ENCODE measurements around the gene IZUMO2.
A peak's percentile ranks its signal among the peaks of the same experiment; 100 is the strongest.

Gene IZUMO2

DNA sequence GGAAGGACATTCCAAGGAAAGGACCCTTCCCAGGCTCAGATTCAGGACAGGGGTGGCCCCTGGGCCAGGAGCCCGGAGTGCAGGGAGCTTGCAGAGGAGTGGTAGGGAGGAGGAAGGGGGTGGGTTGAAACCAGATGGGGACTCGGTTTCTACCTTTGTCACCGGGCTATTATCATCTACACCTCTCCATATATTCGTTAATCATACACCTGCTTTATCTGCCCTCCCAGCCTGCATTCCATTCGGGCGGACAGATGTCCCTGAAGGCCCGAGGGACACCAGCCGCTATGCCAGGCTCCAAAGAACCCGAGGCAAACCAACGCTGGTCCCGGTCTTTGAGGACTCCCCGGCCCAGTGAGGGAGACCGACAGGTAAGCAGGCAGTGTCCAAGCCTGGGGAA lies 24.9 kb upstream of the IZUMO2 start:
- H3K27ac ChIP-seq = no peak overlapping the region
- H3K4me3 ChIP-seq = no peak overlapping the region
- no peaks in the 10 kb centered on the region for H3K27me3 ChIP-seq
- no peaks in the 10 kb centered on the region for H3K9me3 ChIP-seq
- H3K9ac ChIP-seq = no peak overlapping the region
- no peaks in the 10 kb centered on the region for H3K36me3 ChIP-seq
- no peaks in the 10 kb centered on the region for H4K20me1 ChIP-seq
- no peak for TF ChIP-seq Cebpa-rat (IDR thresholded peaks at IDR 0.05)
- H3K4me2 ChIP-seq = no peak overlapping the region
- H3K4me1 ChIP-seq = peaks cover 25% of the 10 kb centered on the region

DNA sequence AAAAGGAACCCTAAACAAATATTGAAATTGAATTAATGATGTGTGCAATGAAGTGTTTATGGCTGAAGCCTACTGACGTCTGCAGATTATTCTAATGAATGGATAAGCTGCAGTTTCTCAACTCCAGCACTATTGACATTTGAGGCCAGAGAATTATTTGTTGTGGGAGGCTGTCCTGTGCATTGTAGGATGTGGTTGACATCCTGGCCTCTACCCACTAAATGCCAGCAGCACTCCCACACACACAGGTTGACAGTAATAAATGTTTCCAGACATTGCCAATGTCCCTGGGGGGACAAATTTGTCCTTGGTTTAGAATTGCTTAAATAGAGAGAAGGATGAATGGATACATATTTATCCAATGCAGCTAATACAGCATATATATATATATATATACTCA lies 21.1 kb upstream of the IZUMO2 start:
- no peak overlapping the region for H3K4me2 ChIP-seq
- H3K27ac ChIP-seq = no peak overlapping the region
- no peak overlapping the region for H3K9ac ChIP-seq
- TF ChIP-seq Cebpa-rat (IDR thresholded peaks at IDR 0.05) = no peak
- H3K4me3 ChIP-seq = no peak overlapping the region
- no peaks in the 10 kb centered on the region for H3K36me3 ChIP-seq
- H3K9me3 ChIP-seq = 0 out of 2 replicates have a peak, but pooled peaks cover 3% of the 10 kb centered on the region
- H3K27me3 ChIP-seq = no peaks in the 10 kb centered on the region
- H3K4me1 ChIP-seq = peaks cover 6% of the 10 kb centered on the region
- no peaks in the 10 kb centered on the region for H4K20me1 ChIP-seq

DNA sequence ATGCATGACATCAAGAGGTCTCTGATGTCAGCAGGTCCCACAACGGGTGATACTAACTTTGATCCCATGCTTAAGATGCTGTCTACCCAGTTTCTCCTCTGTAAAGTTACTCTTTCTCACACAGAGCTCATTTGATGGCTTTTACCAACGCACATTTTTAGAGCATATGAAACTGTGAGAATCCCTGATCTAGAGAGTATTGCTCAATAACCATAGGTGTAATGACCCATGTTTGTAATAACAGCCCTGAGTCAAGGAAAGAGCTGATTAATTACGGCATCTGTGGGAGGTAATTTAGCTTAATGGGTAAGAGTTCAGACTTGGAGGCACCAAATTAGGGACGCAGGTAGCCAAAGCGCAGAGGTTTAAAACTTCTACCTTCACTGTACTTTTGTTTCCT lies 18.0 kb upstream of the IZUMO2 start:
- Histone ChIP-seq H3K36me3 (no peaks in the 10 kb centered on the region), H3K4me1 (peaks cover 16% of the 10 kb centered on the region), H4K20me1 (no peaks in the 10 kb centered on the region), H3K27me3 (no peaks in the 10 kb centered on the region), H3K4me2 (no peak overlapping the region), H3K27ac (no peak overlapping the region), H3K4me3 (no peak overlapping the region), H3K9me3 (0 out of 2 replicates have a peak, but pooled peaks cover 3% of the 10 kb centered on the region), H3K9ac (no peak overlapping the region)
- no peak for TF ChIP-seq Cebpa-rat (IDR thresholded peaks at IDR 0.05)

DNA sequence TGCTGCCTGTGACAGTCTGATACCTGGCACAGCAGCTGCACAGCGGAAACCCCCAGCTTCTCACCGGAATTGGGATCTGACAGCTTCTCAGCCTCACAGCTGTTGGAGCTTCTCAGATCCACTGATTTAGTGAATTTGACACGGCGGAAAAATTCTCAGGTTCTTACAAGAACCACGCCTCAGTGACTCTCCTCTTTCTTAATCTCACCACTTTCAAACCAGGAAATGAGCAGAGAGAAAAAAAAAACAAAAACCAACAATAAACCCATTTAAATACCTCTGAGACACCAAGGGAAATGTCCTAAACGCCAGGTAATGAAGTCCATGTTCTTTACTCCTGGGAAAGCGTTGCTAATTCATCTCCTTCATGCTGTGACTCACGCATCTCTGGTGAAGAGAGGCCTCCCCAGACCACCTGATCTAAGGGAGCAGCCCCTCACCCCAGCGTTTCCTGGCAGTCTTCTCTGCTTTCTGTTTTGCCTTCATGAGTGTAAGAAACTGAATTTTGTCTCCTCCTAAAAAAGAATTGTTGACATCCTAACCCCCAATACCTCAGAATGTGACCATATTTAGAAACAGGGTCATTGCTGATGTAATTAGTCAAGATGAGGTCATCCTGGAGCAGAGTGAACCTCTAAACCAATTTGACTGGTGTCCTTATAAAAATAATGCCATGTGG lies 15.9 kb upstream of the IZUMO2 start:
- H3K9ac ChIP-seq = peak overlapping the region; percentile 53; the same call in 1 of the 2 replicates
- peaks cover 16% of the 10 kb centered on the region for H3K4me1 ChIP-seq
- H3K36me3 ChIP-seq = no peaks in the 10 kb centered on the region
- H3K4me3 ChIP-seq = no peak overlapping the region
- 0 out of 2 replicates have a peak, but pooled peaks cover 3% of the 10 kb centered on the region for H3K9me3 ChIP-seq
- H4K20me1 ChIP-seq = no peaks in the 10 kb centered on the region
- peak overlapping the region; percentile 69 for H3K4me2 ChIP-seq
- peak overlapping the region; percentile 44 for H3K27ac ChIP-seq
- TF ChIP-seq Cebpa-rat (IDR thresholded peaks at IDR 0.05) = no peak
- no peaks in the 10 kb centered on the region for H3K27me3 ChIP-seq

DNA sequence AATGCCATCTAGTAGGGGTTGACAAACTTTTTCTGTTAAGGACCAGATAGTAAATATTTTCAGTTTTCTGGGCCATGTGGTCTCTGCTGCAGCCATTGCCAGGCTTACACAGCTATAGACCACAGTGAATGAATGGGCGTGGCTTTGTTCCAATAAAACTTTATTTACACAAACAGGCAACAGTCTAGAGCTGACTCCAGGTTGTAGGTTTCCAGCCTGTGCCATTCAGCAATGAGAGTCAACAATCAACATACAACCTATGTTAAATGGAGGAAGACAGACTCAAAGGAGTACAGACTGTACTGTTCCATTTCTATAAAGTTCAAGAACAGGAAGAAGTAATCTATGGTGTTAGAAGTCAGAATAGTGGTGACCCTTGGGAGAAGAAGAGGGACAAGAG lies 15.2 kb upstream of the IZUMO2 start:
- Histone ChIP-seq H3K4me2 (peak overlapping the region; percentile 69), H3K36me3 (no peaks in the 10 kb centered on the region), H4K20me1 (no peaks in the 10 kb centered on the region), H3K27ac (peak overlapping the region; percentile 44; the same call in 1 of the 2 replicates), H3K27me3 (no peaks in the 10 kb centered on the region), H3K4me3 (no peak overlapping the region), H3K9me3 (0 out of 2 replicates have a peak, but pooled peaks cover 3% of the 10 kb centered on the region), H3K4me1 (peaks cover 16% of the 10 kb centered on the region), H3K9ac (0 out of 2 replicates have a peak overlapping the region, but pooled peaks have one; percentile 53)
- TF ChIP-seq Cebpa-rat (IDR thresholded peaks at IDR 0.05) = no peak

DNA sequence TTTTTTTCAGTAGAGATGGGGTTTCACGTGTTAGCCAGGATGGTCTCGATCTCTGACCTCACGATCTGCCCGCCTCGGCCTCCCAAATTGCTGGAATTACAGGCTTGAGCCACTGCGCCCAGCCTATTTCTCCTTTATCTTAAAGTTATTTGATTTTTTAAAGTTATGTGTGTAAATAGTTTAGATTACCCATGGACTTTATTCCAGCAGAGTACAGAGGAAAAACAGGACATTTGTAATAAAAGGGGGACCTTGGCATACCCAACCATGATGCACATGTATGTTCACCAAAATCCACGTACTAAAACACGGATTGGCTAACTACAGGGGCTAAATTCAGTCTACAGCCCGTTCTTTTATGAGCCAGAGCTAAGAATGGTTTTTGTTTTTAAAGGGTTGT lies 13.7 kb upstream of the IZUMO2 start:
- Histone ChIP-seq H3K36me3 (no peaks in the 10 kb centered on the region), H3K27ac (no peak overlapping the region), H4K20me1 (no peaks in the 10 kb centered on the region), H3K27me3 (no peaks in the 10 kb centered on the region), H3K9me3 (0 out of 2 replicates have a peak, but pooled peaks cover 3% of the 10 kb centered on the region), H3K4me2 (no peak overlapping the region), H3K4me1 (peaks cover 16% of the 10 kb centered on the region), H3K4me3 (no peak overlapping the region), H3K9ac (no peak overlapping the region)
- no peak for TF ChIP-seq Cebpa-rat (IDR thresholded peaks at IDR 0.05)

DNA sequence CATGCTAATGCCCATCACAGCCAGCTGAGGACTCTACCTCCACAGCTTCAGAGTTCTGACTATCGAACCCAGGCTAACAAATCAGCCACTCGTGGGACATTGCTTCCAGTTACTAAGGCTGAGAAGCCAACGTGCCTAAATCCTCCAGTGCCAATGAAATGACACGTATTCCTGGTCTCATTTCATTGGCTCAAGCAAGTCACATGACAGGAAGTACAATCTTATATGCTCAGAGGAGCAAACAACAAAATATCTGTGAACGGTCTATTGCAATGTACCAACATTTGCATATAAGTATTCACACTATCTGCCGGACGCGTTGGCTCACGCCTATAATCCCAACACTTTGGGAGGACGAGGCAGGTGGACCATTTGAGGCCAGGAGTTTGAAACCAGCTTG lies 12.8 kb upstream of the IZUMO2 start:
- no peak overlapping the region for H3K27ac ChIP-seq
- no peak overlapping the region for H3K4me2 ChIP-seq
- no peak overlapping the region for H3K9ac ChIP-seq
- no peaks in the 10 kb centered on the region for H4K20me1 ChIP-seq
- H3K36me3 ChIP-seq = no peaks in the 10 kb centered on the region
- H3K9me3 ChIP-seq = 0 out of 2 replicates have a peak, but pooled peaks cover 3% of the 10 kb centered on the region
- TF ChIP-seq Cebpa-rat (IDR thresholded peaks at IDR 0.05) = no peak
- H3K27me3 ChIP-seq = no peaks in the 10 kb centered on the region
- H3K4me3 ChIP-seq = no peak overlapping the region
- peaks cover 16% of the 10 kb centered on the region for H3K4me1 ChIP-seq

DNA sequence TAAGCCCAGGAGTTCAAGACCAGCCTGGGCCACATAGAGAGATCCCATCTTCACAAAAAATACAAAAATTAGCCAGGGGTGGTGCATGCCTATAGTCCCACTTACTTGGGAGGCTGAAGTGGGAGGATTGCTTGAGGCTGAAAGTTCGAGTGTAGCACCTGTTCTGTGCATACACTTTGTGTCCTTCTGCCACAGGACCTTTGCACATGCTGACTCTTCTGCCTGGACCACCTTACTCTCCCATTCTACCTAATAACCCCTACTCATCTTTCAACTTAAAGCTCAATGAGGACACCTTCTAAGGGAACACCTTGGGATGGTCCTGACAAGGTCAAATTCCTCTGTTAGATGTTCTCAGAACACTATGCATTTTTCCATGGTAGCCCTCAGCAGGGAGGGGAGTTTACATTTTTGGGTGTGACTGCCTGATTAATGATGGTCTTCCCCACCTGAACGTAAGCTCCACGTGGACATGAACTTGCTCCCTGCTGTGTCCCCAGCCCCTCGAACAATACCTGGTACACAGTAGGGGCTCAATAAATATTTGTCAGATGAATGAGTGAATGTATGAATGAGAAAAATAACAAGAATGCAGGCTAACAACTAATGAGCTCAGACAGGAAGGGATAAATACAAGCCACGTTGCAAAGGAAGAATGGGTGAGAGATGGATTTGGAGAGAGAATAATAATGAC lies 11.2 kb upstream of the IZUMO2 start:
- Histone ChIP-seq H3K36me3 (no peaks in the 10 kb centered on the region), H4K20me1 (no peaks in the 10 kb centered on the region), H3K4me2 (no peak overlapping the region), H3K9ac (no peak overlapping the region), H3K9me3 (no peaks in the 10 kb centered on the region), H3K4me3 (no peak overlapping the region), H3K27me3 (no peaks in the 10 kb centered on the region), H3K27ac (no peak overlapping the region), H3K4me1 (peaks cover 12% of the 10 kb centered on the region)
- TF ChIP-seq Cebpa-rat (IDR thresholded peaks at IDR 0.05) = no peak

DNA sequence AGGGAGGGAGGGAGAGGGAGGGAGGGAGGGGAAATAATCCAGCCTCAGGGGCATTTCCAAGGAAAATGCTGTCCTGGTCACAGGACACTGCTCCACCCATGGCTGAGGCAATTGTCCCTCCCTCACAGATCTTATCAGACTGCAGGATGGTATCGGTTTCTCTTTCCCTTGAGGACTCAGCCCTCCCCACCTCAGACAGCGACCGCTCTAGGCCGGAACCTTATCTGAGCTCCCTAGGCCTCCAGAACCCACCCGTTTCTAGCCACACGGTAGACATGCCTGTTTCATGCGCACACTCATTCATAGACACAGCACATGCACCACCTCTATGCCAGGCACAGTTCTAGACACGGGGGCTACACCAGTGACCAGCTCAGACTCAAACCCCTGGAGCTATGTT lies 10.0 kb upstream of the IZUMO2 start:
- Histone ChIP-seq H3K4me2 (no peak overlapping the region), H3K9ac (no peak overlapping the region), H4K20me1 (no peaks in the 10 kb centered on the region), H3K9me3 (no peaks in the 10 kb centered on the region), H3K4me1 (peaks cover under 1% of the 10 kb centered on the region; the same call in 1 of the 2 replicates), H3K27ac (no peak overlapping the region), H3K36me3 (no peaks in the 10 kb centered on the region), H3K4me3 (no peak overlapping the region), H3K27me3 (no peaks in the 10 kb centered on the region)
- TF ChIP-seq Cebpa-rat (IDR thresholded peaks at IDR 0.05) = no peak

DNA sequence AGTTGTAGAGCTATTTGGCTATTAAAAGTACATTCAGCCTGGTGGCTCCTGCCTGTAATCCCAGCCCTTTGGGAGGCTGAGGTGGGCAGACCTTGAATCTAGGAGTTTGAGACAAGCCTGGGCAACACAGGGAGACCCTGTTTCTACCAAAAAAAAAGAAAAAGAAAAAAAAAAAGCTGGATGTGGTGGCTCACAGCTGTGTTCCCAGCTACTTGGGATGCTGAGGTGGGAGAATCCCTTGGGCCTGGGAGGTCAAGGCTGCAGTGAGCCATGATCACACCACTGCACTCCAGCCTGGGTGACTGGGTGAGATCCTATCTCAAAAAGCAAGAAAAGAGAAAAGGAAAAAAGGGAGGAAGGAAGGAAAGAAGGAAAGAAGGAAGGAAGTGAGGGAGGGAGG lies 9.6 kb upstream of the IZUMO2 start:
- Histone ChIP-seq H3K27me3 (no peaks in the 10 kb centered on the region), H3K4me2 (no peak overlapping the region), H3K4me1 (no peaks in the 10 kb centered on the region), H3K36me3 (no peaks in the 10 kb centered on the region), H3K27ac (no peak overlapping the region), H3K4me3 (no peak overlapping the region), H3K9me3 (no peaks in the 10 kb centered on the region), H4K20me1 (no peaks in the 10 kb centered on the region), H3K9ac (no peak overlapping the region)
- no peak for TF ChIP-seq Cebpa-rat (IDR thresholded peaks at IDR 0.05)
